GM18502 (cell line): ENCODE data around the gene DMTF1.
A peak's percentile ranks its signal among the peaks of the same experiment; 100 is the strongest.
"Not testable (repeated sequence)": the region's sequence is repeated elsewhere in the genome, so short reads cannot be mapped to it uniquely, and the experiment has no call there.

Source experiments
- ATAC-seq: cut with Tn5 transposase; IDR thresholded peaks from one replicate; pipeline ENCODE4 v1.9.1; 2021; ENCODE audit warnings: mild to moderate bottlenecking; ENCODE audit not compliant: unreplicated experiment, poor library complexity

DMTF1 gene

GRCh38 chr7:87188930-87189329 is 36.7 kb downstream of the DMTF1 start:
- ATAC-seq = peak; percentile 35

GRCh38 chr7:87190783-87191182 is 38.5 kb downstream of the DMTF1 start:
- no peak for ATAC-seq

GRCh38 chr7:87192784-87193487 is 40.7 kb downstream of the DMTF1 start:
- no peak for ATAC-seq

GRCh38 chr7:87193912-87194311 is 41.7 kb downstream of the DMTF1 start:
- no peak for ATAC-seq

GRCh38 chr7:87199241-87199640 is 47.0 kb downstream of the DMTF1 start:
- ATAC-seq = no peak

- no peak for ATAC-seq
Observed at GRCh38 chr7:87199700-87200450, 47.6 kb downstream of the DMTF1 start.

- ATAC-seq = no peak
Observed at GRCh38 chr7:87202208-87202607, 50.0 kb downstream of the DMTF1 start.

- ATAC-seq = no peak
Observed at GRCh38 chr7:87202705-87203104, 50.5 kb downstream of the DMTF1 start.

- not testable (repeated sequence) for ATAC-seq
Observed at GRCh38 chr7:87203929-87204328, 51.7 kb downstream of the DMTF1 start.

- ATAC-seq = no peak
Observed at GRCh38 chr7:87204933-87205332, 52.7 kb downstream of the DMTF1 start.

GRCh38 chr7:87205701-87206100 is 53.4 kb downstream of the DMTF1 start:
- ATAC-seq = not testable (repeated sequence)

- ATAC-seq = no peak
Observed at GRCh38 chr7:87206361-87206760, 54.1 kb downstream of the DMTF1 start.

GRCh38 chr7:87209295-87209924 is 57.2 kb downstream of the DMTF1 start:
- no peak for ATAC-seq

- no peak for ATAC-seq
Observed at GRCh38 chr7:87210506-87210905, 58.3 kb downstream of the DMTF1 start.

GRCh38 chr7:87212498-87212897 is 60.2 kb downstream of the DMTF1 start:
- ATAC-seq = no peak

- ATAC-seq = no peak
Observed at GRCh38 chr7:87213252-87213651, 61.0 kb downstream of the DMTF1 start.

- no peak for ATAC-seq
Observed at GRCh38 chr7:87213811-87214210, 61.6 kb downstream of the DMTF1 start.

- ATAC-seq = no peak
Observed at GRCh38 chr7:87215046-87215445, 62.8 kb downstream of the DMTF1 start.

GRCh38 chr7:87216701-87217508 is 64.7 kb downstream of the DMTF1 start:
- ATAC-seq = peak; percentile 60

GRCh38 chr7:87217983-87218653 is 65.9 kb downstream of the DMTF1 start:
- no peak for ATAC-seq
